Measurements from ENCODE around the gene ACOT11.

Gene ACOT11

GRCh38 chr1:54593571-54594160 is 45.6 kb downstream of the ACOT11 start:
- no peak for DNase-seq

- DNase-seq: no peak
Observed at GRCh38 chr1:54594463-54594862, 46.4 kb downstream of the ACOT11 start.

GRCh38 chr1:54595956-54596498 is 48.0 kb downstream of the ACOT11 start:
- DNase-seq: no peak

GRCh38 chr1:54596756-54597155 is 48.7 kb downstream of the ACOT11 start:
- no peak for DNase-seq

- no peak for DNase-seq
Observed at GRCh38 chr1:54597455-54598030, 49.5 kb downstream of the ACOT11 start.

GRCh38 chr1:54599211-54599823 is 51.3 kb downstream of the ACOT11 start:
- DNase-seq: no peak

GRCh38 chr1:54600947-54601721 is 53.1 kb downstream of the ACOT11 start:
- DNase-seq: no peak

GRCh38 chr1:54601730-54602129 is 53.7 kb downstream of the ACOT11 start:
- no peak for DNase-seq

GRCh38 chr1:54602554-54602953 is 54.5 kb downstream of the ACOT11 start:
- DNase-seq: no peak

- DNase-seq: no peak
Observed at GRCh38 chr1:54603241-54603640, 55.2 kb downstream of the ACOT11 start.

GRCh38 chr1:54604051-54604450 is 56.0 kb downstream of the ACOT11 start:
- no peak for DNase-seq

GRCh38 chr1:54604572-54605370 is 56.7 kb downstream of the ACOT11 start:
- no peak for DNase-seq

GRCh38 chr1:54606096-54606989 is 58.3 kb downstream of the ACOT11 start:
- DNase-seq: no peak

- DNase-seq: no peak
Observed at GRCh38 chr1:54606990-54607325, 58.9 kb downstream of the ACOT11 start.

- no peak for DNase-seq
Observed at GRCh38 chr1:54607821-54608565, 60.0 kb downstream of the ACOT11 start.

GRCh38 chr1:54608566-54609230 is 60.7 kb downstream of the ACOT11 start:
- no peak for DNase-seq

GRCh38 chr1:54609301-54609921 is 61.4 kb downstream of the ACOT11 start:
- no peak for DNase-seq

GRCh38 chr1:54610048-54610447 is 62.0 kb downstream of the ACOT11 start:
- no peak for DNase-seq

- DNase-seq: no peak
Observed at GRCh38 chr1:54610601-54611580, 62.9 kb downstream of the ACOT11 start.

All from suppressor macrophage treated with lipopolysaccharide for 4 hours (primary cell).